Measurements from ENCODE around the gene C1orf198. TPM values are rescaled to one million over a fixed set of nuclear protein-coding genes. Genes with fewer than 3 reads are reported as not detected.
A peak's percentile ranks its signal among the peaks of the same experiment; 100 is the strongest.

Gene C1orf198
- total RNA-seq, 1 experiment from 2014 or later, result 22.9 TPM

GRCh38 chr1:230876660-230877059, 8.3 kb upstream of the C1orf198 start:
- ATAC-seq, result no peak
- ChIA-PET CTCF (no interaction called here), POLR2A (no interaction called here), RAD21 (ENCODE audit: low non-redundant PET in 1 of 2, low total read pairs in 2 of 2, uncharacterized antibody in 2 of 2, unreplicated experiment in 2 of 2) (no interaction called here)
- no peaks in the 10 kb centered on the region for H3K9me3 ChIP-seq (ENCODE audit: control insufficient read depth in 1 of 2, insufficient read depth in 1 of 2, low read depth in 1 of 2, low read length in 2 of 2)
- H4K20me1 ChIP-seq (ENCODE audit: insufficient read depth), result no peaks in the 10 kb centered on the region
- no peaks in the 10 kb centered on the region for H3K36me3 ChIP-seq (ENCODE audit: control insufficient read depth in 1 of 2, insufficient read depth in 2 of 2, low read length in 2 of 2)
- no peak overlapping the region for H3K9ac ChIP-seq (ENCODE audit: low read length)
- no TSS peak for BruUV-seq (replicated peaks)
- TF ChIP-seq CTCF (IDR thresholded peaks at IDR 0.05 in 2 of 3, conservative IDR thresholded peaks at IDR 0.05 in 1 of 3; ENCODE audit: borderline replicate concordance in 1 of 3, insufficient read depth in 1 of 3, low read depth in 2 of 3, low read length in 2 of 3) (no peak), REST (IDR thresholded peaks at IDR 0.05; ENCODE audit: low read depth) (no peak), SRF (IDR thresholded peaks at IDR 0.05; ENCODE audit: low read depth) (no peak), ELF1 (IDR thresholded peaks at IDR 0.05; ENCODE audit: borderline replicate concordance, low read depth) (no peak), YY1 (IDR thresholded peaks at IDR 0.05; ENCODE audit: extremely low read depth, insufficient replicate concordance, low read depth, low read length) (no peak), RAD21 (IDR thresholded peaks at IDR 0.05; ENCODE audit: low read depth) (no peak), SP1 (IDR thresholded peaks at IDR 0.05; ENCODE audit: low read depth) (no peak), ZNF274 (IDR thresholded peaks at IDR 0.05; ENCODE audit: low read depth, low read length) (no peak), ATF3 (IDR thresholded peaks at IDR 0.05) (no peak)
- H3K27ac ChIP-seq (ENCODE audit: low read depth, low read length), result no peak overlapping the region
- DNase-seq (ENCODE audit: low read depth, low spot score), result no peak
- peaks cover 7 to 22% of the 10 kb centered on the region in 2 experiments; a peak in 3 of 4 replicates for H3K4me1 ChIP-seq (ENCODE audit: control insufficient read depth in 1 of 2, insufficient read depth in 2 of 2, low read length in 2 of 2)
- no peak overlapping the region for H3K4me3 ChIP-seq (replicated peaks in 1 of 2; ENCODE audit: low read depth in 1 of 2, low read length in 2 of 2)
- no peaks in the 10 kb centered on the region for H3K9me2 ChIP-seq (ENCODE audit: insufficient read depth)
- H2AFZ ChIP-seq (ENCODE audit: low read depth, low read length, poor library complexity, severe bottlenecking), result no peak overlapping the region
- intact Hi-C loops (cut with micrococcal nuclease), result no loop called here
- H3K27me3 ChIP-seq (ENCODE audit: insufficient read depth, low read length), result peaks cover 5% of the 10 kb centered on the region; the same call in 1 of the 2 replicates
- no peaks in the 10 kb centered on the region for H3K79me2 ChIP-seq (ENCODE audit: insufficient read depth, low read length)
- peak overlapping the region; percentile 42; the same call in 1 of the 2 replicates for H3K4me2 ChIP-seq (ENCODE audit: low read length)

Data from HCT116 (cell line).